ENCODE data around the gene ARMH1.

DNA sequence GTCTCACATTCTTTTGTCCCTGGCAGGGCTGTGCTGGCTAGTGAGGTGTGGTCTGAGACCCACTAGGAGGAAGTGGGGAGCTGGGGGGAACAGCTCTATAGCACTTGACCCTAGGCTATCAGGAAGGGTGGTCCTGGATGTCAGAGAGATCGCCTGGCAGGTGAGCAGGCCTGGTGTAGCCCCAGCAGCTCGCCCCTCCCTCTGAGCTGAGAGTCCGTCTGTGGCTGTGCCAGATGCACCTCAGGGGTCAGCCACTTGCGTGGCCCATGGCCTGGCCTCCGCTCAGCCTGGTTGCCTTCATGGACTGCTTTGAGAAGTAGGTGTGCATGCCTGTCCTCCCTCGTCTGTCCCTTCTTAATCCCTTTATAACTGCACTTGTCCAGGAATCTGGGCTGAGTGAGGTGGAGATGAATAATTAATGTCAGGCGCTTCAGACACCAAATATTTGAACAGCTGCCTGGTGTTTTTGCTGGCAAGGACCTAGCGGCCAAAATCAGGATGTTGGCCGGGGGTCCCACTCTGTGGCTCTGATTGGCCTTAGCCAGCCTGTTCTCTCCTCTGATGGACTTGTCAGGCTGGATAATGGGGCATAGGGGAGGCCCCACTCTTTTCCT is 30.7 kb upstream of the ARMH1 start:
- TF ChIP-seq EZH2 (IDR thresholded peaks at IDR 0.05; ENCODE audit: insufficient read depth, poor library complexity, severe bottlenecking) (no peak), EZH2phosphoT487 (IDR thresholded peaks at IDR 0.05; ENCODE audit: insufficient read depth, low read depth) (no peak)
